ENCODE measurements around the gene RPS19BP1.

DNA sequence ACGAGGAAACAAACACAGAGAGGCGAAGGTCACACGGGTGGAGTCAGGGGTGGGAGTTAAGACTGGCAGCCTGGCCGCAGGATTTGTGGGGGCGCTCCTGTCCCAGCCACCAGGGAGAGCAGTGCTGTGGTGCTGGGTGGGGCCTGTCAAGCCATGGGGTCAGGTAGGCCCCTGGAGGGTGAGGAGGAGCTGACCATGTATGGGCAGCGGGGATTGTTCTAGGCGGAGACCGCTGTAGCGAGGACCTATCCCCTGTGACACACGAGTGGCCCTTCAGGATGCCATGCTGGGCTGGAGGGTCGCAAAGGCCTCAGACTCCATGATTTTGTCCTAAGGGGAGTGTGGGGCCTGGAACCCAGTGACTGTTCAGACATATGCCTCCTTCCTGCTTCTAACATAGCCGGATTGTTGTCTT lies 1.6 kb upstream of the RPS19BP1 start:
- no peak for TF ChIP-seq CTCF (IDR thresholded peaks at IDR 0.05)
- no peak for TF ChIP-seq POLR2A (IDR thresholded peaks at IDR 0.05)
